HepG2 (cell line): Measurements from ENCODE around the gene C22orf39. TPM values are rescaled to one million over a fixed set of nuclear protein-coding genes. Genes with fewer than 3 reads are reported as not detected.

ENCODE experiments used
- EHMT2 ChIP-seq: fragments of 200-600 bp; sonication (generic); IDR thresholded peaks from 2 replicates; pipeline ENCODE4 v1.7.0; 2017; ENCODE audit warnings: antibody characterized with exemption, low read depth, low read length, borderline replicate concordance
- ELF1 ChIP-seq: sonication (generic); formaldehyde crosslinking; IDR thresholded peaks from 2 replicates; pipeline ENCODE4 v1.4.0; 2020; ENCODE audit warnings: missing genetic modification reagents
- KDM4B ChIP-seq: sonication (generic); formaldehyde crosslinking; IDR thresholded peaks from 2 replicates; pipeline ENCODE4 v1.4.0; 2020; ENCODE audit warnings: missing genetic modification reagents
- NCOR1 ChIP-seq: fragments of 200-600 bp; sonication (generic); IDR thresholded peaks from 2 replicates; pipeline ENCODE4 v1.7.0; 2017; ENCODE audit warnings: antibody characterized with exemption, low read length, borderline replicate concordance
- SCMH1 ChIP-seq: sonication (generic); formaldehyde crosslinking; IDR thresholded peaks from 2 replicates; pipeline ENCODE4 v1.9.0; 2021; ENCODE audit warnings: missing genetic modification reagents, mild to moderate bottlenecking, borderline replicate concordance
- SMARCE1 ChIP-seq: fragments of 450-650 bp; IDR thresholded peaks from 2 replicates; pipeline ENCODE4 v1.6.1; 2017; ENCODE audit warnings: borderline replicate concordance
- SMC3 ChIP-seq: IDR thresholded peaks from 2 replicates; pipeline ENCODE4 v1.6.1; 2011; ENCODE audit warnings: low read length, improper control_type of control experiment
- SRSF4 ChIP-seq: fragments of 200-400 bp; formaldehyde crosslinking; IDR thresholded peaks from one replicate; pipeline ENCODE4 v1.6.1; 2018; ENCODE audit warnings: mild to moderate bottlenecking, low read depth, low read length, moderate library complexity; ENCODE audit not compliant: poor library complexity, severe bottlenecking
- XRCC5 ChIP-seq: fragments of 200-400 bp; formaldehyde crosslinking; optimal IDR thresholded peaks from 2 replicates; pipeline ENCODE3; 2017; ENCODE audit warnings: mild to moderate bottlenecking, low read length
- ZIK1 ChIP-seq: sonication (generic); formaldehyde crosslinking; IDR thresholded peaks from 2 replicates; pipeline ENCODE4 v1.5.0; 2020; ENCODE audit warnings: mild to moderate bottlenecking, low read depth, missing genetic modification reagents, borderline replicate concordance
- ZNF564 ChIP-seq: sonication (generic); formaldehyde crosslinking; IDR thresholded peaks from 2 replicates; pipeline ENCODE4 v1.8.1; 2023; ENCODE audit warnings: mild to moderate bottlenecking, missing genetic modification reagents
- ZNF768 ChIP-seq: sonication (generic); formaldehyde crosslinking; IDR thresholded peaks from 2 replicates; pipeline ENCODE4 v1.4.0; 2020; ENCODE audit warnings: missing genetic modification reagents
- polyA plus RNA-seq, 8 experiments: library from polyadenylated mRNA; depleted of rRNA in 3 of 8; stranded (reverse) in 7 of 8; unstranded in 1 of 8; fragments of >200 nt; fragmentation: Illumina TruSeq in 4 of 8; extraction: Trizol in 4 of 8; gene quantifications; 2 replicates each; pipeline versions ENCODE4 v1.2.1 to v1.2.3, GENCODE V29; 2011 to 2016; ENCODE audit warnings: low read depth in 4 of 8, missing spikeins in 1 of 8, mixed read lengths in 1 of 8; ENCODE audit not compliant: insufficient read depth in 1 of 8
- total RNA-seq, 5 experiments: library from RNA; depleted of rRNA; stranded (reverse); fragments of >200 nt; fragmentation: Illumina TruSeq; extraction: Trizol; gene quantifications; 2 replicates each; pipeline ENCODE4 v1.2.3, GENCODE V29; 2016; ENCODE audit warnings: low read depth in 1 of 5
- TF ChIP-seq, protein P1 (sequence below): sonication (generic); formaldehyde crosslinking; IDR thresholded peaks from 2 replicates; pipeline ENCODE4 v1.4.0; 2020; ENCODE audit warnings: missing genetic modification reagents, borderline replicate concordance
- TF ChIP-seq, protein P2 (sequence below): sonication (generic); formaldehyde crosslinking; IDR thresholded peaks from 2 replicates; pipeline ENCODE4 v1.5.0; 2020; ENCODE audit warnings: missing genetic modification reagents
- TF ChIP-seq, protein P3 (sequence below): sonication (generic); formaldehyde crosslinking; IDR thresholded peaks from 2 replicates; pipeline ENCODE4 v1.4.0; 2020; ENCODE audit warnings: mild to moderate bottlenecking, low read depth, missing genetic modification reagents
- TF ChIP-seq, protein P4 (sequence below): sonication (generic); formaldehyde crosslinking; IDR thresholded peaks from 2 replicates; pipeline ENCODE4 v1.5.0; 2020; ENCODE audit warnings: missing genetic modification reagents
- TF ChIP-seq, protein P5 (sequence below): sonication (generic); formaldehyde crosslinking; conservative IDR thresholded peaks from 2 replicates; pipeline ENCODE4 v1.8.0; 2022; ENCODE audit warnings: missing genetic modification reagents

Gene C22orf39
- total and polyA plus RNA-seq, 2 of the 13 experiments (the other 11 are each of a cell fraction or from before 2014, with no cell fraction given) = 23.4 to 26.4 TPM

DNA sequence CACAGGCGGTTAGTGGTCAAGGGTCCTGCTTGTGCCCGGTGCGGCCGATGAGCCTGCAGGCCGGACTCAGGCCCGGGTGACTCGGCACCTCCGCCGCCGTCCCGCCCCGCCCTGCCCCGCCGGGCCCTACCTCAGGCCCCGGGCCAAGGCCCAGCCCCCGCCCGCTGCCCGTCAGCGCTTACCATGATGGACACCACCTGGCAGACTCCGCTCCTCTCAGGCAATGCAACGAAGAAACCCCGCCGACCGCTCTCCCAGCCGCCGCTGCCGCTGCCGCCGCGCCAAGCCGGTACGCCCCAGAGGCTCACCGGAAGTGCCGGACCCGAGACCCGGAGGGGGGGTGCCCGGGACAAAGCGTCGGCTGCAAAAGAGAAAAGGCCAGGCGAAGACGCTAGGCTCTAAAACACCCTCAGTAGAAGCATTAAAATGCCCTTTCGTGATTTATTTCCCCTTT lies 31.4 kb upstream of the C22orf39 start, which contains the start of gene UFD1 (continued):
- TF ChIP-seq, protein P1, sequence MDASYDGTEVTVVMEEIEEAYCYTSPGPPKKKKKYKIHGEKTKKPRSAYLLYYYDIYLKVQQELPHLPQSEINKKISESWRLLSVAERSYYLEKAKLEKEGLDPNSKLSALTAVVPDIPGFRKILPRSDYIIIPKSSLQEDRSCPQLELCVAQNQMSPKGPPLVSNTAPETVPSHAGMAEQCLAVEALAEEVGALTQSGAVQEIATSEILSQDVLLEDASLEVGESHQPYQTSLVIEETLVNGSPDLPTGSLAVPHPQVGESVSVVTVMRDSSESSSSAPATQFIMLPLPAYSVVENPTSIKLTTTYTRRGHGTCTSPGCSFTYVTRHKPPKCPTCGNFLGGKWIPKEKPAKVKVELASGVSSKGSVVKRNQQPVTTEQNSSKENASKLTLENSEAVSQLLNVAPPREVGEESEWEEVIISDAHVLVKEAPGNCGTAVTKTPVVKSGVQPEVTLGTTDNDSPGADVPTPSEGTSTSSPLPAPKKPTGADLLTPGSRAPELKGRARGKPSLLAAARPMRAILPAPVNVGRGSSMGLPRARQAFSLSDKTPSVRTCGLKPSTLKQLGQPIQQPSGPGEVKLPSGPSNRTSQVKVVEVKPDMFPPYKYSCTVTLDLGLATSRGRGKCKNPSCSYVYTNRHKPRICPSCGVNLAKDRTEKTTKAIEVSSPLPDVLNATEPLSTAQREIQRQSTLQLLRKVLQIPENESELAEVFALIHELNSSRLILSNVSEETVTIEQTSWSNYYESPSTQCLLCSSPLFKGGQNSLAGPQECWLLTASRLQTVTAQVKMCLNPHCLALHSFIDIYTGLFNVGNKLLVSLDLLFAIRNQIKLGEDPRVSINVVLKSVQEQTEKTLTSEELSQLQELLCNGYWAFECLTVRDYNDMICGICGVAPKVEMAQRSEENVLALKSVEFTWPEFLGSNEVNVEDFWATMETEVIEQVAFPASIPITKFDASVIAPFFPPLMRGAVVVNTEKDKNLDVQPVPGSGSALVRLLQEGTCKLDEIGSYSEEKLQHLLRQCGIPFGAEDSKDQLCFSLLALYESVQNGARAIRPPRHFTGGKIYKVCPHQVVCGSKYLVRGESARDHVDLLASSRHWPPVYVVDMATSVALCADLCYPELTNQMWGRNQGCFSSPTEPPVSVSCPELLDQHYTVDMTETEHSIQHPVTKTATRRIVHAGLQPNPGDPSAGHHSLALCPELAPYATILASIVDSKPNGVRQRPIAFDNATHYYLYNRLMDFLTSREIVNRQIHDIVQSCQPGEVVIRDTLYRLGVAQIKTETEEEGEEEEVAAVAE (CRISPR knock-in tag) = no peak
- TF ChIP-seq SRSF4 = no peak
- TF ChIP-seq, protein P2, sequence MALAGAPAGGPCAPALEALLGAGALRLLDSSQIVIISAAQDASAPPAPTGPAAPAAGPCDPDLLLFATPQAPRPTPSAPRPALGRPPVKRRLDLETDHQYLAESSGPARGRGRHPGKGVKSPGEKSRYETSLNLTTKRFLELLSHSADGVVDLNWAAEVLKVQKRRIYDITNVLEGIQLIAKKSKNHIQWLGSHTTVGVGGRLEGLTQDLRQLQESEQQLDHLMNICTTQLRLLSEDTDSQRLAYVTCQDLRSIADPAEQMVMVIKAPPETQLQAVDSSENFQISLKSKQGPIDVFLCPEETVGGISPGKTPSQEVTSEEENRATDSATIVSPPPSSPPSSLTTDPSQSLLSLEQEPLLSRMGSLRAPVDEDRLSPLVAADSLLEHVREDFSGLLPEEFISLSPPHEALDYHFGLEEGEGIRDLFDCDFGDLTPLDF = 0 out of 2 replicates have a peak, but pooled peaks have one; percentile 5
- TF ChIP-seq XRCC5 = no peak
- no peak for TF ChIP-seq SMC3
- no peak for TF ChIP-seq SMARCE1
- TF ChIP-seq, protein P3, sequence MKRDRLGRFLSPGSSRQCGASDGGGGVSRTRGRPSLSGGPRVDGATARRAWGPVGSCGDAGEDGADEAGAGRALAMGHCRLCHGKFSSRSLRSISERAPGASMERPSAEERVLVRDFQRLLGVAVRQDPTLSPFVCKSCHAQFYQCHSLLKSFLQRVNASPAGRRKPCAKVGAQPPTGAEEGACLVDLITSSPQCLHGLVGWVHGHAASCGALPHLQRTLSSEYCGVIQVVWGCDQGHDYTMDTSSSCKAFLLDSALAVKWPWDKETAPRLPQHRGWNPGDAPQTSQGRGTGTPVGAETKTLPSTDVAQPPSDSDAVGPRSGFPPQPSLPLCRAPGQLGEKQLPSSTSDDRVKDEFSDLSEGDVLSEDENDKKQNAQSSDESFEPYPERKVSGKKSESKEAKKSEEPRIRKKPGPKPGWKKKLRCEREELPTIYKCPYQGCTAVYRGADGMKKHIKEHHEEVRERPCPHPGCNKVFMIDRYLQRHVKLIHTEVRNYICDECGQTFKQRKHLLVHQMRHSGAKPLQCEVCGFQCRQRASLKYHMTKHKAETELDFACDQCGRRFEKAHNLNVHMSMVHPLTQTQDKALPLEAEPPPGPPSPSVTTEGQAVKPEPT (CRISPR knock-in tag) = no peak
- TF ChIP-seq, protein P4, sequence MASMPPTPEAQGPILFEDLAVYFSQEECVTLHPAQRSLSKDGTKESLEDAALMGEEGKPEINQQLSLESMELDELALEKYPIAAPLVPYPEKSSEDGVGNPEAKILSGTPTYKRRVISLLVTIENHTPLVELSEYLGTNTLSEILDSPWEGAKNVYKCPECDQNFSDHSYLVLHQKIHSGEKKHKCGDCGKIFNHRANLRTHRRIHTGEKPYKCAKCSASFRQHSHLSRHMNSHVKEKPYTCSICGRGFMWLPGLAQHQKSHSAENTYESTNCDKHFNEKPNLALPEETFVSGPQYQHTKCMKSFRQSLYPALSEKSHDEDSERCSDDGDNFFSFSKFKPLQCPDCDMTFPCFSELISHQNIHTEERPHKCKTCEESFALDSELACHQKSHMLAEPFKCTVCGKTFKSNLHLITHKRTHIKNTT (CRISPR knock-in tag) = no peak
- 0 out of 2 replicates have a peak, but pooled peaks have one; percentile 21 for TF ChIP-seq ZNF768 (CRISPR knock-in tag)
- TF ChIP-seq NCOR1 = no peak
- TF ChIP-seq KDM4B = no peak
- no peak for TF ChIP-seq ZIK1 (CRISPR knock-in tag)
- TF ChIP-seq EHMT2 = no peak
- TF ChIP-seq, protein P5, sequence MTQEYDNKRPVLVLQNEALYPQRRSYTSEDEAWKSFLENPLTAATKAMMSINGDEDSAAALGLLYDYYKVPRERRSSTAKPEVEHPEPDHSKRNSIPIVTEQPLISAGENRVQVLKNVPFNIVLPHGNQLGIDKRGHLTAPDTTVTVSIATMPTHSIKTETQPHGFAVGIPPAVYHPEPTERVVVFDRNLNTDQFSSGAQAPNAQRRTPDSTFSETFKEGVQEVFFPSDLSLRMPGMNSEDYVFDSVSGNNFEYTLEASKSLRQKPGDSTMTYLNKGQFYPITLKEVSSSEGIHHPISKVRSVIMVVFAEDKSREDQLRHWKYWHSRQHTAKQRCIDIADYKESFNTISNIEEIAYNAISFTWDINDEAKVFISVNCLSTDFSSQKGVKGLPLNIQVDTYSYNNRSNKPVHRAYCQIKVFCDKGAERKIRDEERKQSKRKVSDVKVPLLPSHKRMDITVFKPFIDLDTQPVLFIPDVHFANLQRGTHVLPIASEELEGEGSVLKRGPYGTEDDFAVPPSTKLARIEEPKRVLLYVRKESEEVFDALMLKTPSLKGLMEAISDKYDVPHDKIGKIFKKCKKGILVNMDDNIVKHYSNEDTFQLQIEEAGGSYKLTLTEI = no peak
- no peak for TF ChIP-seq SCMH1 (CRISPR knock-in tag)
- no peak for TF ChIP-seq ELF1
- no peak for TF ChIP-seq ZNF564 (CRISPR knock-in tag)
